ENCODE measurements around the gene AMBP.

Gene AMBP

DNA sequence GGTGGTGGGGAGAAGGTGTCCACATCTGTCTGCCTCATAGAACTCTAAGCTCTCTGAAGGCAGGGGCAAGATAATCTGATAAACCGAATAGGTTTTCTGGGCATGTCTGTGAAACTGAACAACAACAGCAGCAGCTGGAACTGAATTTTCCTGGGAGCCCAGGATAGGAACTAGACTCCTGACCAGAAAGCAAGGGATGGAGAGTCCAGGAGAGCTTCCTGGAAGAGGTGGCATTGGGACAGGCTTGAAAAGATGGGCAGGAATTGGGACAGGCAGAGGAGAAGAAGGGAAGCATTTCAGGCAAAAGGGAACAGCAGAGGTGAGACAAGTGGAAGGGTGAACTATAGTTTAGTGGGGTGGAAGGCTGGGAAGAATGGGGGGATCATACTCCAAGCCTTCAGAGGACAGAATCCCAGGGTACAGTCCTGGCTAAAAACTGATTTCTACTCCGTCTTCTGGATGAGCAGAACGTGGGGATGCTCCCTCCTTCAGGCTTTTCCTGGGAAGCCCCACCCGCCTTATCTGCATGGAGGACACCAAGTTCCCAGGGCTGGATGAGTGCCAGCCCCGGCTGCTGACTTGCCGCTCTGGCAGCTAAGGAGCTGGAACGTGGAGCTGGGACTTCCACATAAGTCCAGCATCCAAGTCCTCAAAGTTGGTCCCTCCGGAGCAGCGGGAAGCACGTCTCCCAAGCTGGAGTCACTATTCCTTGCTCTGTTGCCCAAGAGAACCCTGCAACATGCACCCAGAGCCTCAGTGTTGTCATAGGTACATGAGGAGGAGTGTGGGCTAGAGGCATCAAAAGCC lies 34.9 kb upstream of the AMBP start:
- no peak for DNase-seq (ENCODE audit: low read depth)

DNA sequence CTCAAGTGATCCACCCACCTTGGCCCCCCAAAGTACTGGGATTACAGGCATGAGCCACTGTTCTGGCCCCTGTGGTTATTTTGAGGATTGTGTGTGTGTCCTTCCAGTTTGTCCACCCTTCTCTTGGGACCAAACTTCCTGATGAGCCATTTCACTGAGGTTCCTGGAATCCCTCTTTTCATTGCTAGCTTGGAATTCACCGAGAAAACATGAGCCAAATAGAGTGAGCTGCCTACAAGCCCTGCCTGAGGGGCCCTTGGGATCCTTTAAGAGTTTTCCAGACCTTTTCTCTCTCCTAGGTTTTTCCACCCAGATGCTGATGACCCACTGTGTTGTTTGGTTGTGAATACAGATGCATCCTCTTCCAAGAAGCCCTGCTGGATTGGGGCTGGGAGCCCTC lies 34.2 kb upstream of the AMBP start:
- DNase-seq (ENCODE audit: low read depth) = no peak

DNA sequence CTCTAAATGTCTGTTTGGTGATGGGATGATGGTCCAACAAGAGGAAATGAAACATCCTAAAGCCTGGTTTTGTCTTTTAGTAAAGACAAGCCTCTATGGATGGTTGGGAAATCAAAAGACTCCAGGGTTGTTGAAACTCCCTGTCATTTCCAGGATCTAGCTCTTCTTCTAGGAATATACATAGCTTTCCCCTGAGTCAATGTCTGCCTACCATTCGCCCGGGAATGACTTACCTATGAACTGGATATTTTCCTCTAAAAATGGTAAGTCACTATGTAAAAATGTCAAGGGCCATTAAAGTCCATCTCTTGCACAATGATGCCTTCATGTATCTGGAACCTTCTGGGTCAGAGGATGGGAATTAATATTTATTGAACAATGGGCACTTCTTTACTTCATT lies 32.1 kb upstream of the AMBP start:
- DNase-seq (ENCODE audit: low read depth) = no peak

DNA sequence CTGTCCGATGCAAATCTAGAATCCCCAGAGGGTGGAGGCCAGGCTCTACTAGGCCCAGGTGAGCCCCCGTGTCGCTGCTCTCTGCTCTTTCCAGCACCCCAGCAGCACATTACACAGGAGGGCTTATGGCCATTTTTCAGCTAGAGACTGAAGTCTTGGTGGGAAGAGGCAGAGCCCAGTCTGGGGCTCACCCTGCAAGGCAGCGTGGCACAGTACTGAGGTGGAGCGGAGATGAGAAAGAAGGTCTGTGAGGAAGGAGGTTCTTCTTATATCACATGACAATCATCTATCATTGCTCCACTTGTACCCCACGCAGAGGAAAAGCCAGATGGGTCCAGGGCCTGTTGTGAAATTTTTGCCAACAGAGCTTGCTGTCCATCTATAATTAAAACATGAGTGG lies 31.0 kb upstream of the AMBP start:
- no peak for DNase-seq (ENCODE audit: low read depth)

DNA sequence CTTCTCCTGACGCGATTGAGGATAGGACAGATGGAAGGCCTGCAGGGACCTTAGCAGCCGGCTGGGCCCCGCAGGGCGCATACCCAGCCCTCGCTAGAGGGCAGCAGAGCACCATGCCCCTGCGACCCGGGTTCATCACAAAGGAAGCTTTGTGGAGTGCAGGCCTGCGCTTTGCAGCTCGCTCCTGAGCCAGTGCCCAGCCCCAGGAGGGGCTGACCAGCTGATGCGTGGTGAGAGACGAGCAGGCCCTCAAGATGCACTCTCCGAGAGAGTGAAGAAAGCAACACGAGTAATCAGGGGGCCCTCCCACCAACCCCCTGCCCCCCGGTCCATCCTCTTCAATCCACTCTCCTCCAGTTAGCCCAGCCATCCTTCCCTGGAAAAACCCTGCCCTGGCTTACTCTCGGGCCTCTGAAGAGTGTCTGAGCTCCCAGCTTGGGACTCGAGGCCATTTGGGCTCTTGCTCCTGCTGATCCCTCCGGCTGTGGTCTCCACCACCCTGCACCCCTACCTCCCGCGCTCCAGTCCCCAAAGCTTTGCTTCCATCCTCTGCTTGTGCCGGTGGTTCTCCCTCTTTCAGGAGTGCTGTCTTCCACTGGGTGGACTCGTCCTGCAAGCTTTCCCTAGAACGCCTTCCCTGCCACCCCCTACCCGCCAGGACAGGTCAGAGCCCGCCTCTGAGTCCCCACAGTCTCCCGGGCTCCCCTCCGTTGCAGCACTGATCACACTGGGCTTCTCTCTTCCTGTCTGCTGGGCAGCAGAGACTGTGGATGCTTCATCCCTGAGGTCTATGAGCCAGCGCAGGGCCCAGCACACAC lies 30.1 kb upstream of the AMBP start:
- peak; percentile 14 for DNase-seq (ENCODE audit: low read depth)

DNA sequence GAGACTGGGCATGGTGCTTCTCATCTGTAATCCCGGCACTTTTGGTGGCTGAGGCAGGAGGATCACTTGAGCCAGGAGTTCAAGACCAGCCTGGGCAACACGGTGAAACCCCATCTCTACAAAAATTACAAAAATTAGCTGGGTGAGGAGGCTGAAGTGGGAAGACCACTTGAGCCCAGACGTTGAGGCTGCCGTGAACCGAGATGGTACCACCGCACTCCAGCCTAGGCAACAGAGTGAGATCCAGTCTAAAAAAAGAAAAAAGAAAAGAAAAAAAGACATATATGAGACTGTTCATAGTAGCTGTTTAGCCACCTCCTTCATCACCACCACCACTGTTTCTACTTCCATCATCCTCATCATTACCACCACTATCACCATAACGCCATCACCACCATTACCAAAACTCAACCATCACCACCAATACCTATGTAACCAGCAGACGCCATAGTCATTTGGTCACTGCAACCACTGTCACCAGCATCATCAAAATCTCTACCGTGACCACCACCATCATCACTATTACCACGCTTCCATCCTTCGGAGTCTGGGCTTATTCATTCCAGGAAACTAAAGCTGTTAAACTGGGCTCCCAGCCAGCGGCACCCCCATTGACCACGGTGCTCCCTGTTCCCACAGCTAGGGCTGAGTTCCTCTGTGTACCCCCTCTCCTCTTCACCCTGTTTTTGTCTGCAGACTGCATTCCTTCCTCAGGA lies 29.3 kb upstream of the AMBP start:
- DNase-seq (ENCODE audit: low read depth) = no peak

DNA sequence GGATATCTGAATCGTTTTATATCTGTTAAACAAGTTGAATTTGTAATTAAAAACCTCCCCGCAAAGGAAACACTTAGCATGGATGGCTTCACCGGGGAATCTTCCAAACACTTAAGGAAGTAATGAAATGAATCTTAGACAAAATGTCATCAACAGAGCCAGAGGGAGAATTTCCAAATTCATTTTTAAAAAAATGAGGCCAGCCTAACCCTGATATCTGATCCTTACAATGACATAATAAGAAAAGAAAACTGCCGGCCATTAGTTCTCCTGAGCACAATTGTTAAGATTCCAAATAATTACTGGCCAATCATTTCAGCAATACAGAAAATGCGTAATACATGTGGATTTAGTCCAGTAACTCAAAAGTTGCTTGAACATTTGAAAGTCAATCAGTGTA lies 27.1 kb upstream of the AMBP start:
- no peak for DNase-seq (ENCODE audit: low read depth)

DNA sequence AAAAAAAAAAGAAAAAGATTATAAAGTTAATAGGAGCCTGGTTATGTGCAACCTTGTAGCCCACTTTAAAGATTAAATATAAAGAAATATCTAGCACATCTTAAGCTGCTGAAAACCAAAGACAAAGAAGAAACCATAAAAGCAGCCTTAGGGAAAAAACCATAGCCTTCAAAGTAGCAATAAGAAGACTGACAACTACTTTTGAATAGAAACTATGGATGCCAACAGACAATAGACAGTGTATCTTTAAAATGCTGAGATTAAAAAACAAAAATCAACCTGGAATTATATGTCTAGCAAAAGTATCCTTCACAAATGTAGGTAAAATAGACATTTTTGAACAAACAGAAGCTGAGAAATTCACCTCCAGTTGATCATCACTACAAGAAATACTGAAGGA lies 24.4 kb upstream of the AMBP start:
- DNase-seq (ENCODE audit: low read depth) = no peak

DNA sequence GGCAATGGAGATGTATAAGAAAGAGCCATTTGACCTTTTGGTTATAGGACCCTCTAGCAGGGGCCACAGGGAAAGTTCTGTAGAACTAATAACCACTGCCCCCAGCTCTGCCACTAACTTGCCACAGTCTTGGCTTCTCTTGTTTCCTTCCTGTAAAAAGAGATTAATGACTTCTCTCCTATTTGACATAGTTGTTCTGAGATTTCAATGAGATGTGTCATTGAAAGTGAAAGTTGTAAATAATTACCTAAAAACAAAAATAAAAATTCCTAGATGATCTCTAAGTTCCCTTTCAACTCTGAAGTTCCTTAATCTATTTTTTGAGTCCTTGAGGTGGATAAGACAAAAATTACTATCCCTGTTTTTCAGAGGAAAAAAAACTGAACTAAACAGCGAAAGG lies 22.4 kb upstream of the AMBP start:
- no peak for DNase-seq (ENCODE audit: low read depth)

DNA sequence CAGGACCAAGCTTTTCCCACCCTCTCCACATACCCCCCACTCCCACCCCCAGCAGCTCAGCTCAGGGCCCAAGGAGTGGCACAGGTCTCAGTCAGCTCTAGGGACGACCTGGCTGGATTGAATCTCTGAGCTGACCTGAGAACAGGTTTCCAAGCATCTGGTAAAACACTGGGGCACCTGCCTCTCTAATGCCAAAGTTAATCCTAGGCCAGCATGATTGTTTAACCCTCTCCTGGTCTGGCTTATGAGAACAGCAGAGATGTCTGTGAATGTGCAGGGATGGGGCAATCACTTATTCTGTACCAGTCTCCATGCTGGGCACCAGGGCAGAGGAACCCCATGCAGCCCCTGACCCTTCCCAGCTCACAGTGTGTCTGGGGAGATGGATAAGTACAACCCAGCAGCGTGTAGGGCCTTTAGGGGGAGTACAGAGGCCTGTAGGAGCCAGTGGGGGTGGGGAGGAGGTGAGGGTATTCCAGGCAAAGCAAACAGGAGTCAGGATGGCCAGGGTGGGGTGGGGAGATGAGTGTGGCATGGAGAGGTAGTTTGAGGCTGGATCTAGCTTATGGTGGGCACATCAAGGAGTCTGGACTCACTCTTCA lies 21.7 kb upstream of the AMBP start:
- DNase-seq (ENCODE audit: low read depth) = no peak

DNA sequence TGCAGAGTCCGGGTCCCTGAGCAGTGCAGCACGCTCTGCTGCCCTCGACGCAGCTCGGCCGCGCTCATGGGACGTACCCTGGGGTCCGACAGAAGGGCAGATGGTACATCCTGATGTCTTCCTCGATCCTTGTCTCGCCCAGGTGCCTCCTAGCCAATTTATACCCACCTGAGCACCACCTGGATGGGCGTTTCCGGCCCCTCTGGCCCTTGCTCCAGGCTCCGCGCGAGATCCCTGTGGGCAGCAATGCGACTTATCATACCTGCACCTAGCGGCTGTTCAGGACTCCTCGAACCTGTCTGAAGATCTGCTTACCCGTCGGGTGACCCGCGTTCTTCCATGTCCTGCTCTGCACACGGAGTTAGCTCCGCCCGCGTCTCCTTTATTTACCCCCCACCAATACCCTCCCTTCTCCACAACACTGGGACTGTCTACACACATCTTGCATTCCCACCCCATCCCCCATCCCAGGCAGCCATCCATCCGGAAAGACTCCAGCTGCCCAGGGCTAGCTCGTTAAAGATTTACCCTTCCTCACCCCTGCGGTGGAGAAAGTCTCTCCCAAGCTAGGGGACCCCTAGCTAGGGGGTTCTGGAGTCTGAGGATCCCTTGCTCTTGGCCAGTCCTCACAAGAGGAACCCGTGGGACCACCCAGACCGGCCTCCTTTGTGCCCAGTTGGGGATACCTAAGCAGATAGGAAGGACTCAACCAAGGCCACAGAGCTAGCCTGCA lies 21.0 kb upstream of the AMBP start, which contains the start of gene KIF12:
Gene KIF12, minus strand, starts transcription at position 357 of the 733 bp plus-strand sequence. Its CDS starts 16 bp downstream, at position 341.
- no peak for DNase-seq (ENCODE audit: low read depth)

DNA sequence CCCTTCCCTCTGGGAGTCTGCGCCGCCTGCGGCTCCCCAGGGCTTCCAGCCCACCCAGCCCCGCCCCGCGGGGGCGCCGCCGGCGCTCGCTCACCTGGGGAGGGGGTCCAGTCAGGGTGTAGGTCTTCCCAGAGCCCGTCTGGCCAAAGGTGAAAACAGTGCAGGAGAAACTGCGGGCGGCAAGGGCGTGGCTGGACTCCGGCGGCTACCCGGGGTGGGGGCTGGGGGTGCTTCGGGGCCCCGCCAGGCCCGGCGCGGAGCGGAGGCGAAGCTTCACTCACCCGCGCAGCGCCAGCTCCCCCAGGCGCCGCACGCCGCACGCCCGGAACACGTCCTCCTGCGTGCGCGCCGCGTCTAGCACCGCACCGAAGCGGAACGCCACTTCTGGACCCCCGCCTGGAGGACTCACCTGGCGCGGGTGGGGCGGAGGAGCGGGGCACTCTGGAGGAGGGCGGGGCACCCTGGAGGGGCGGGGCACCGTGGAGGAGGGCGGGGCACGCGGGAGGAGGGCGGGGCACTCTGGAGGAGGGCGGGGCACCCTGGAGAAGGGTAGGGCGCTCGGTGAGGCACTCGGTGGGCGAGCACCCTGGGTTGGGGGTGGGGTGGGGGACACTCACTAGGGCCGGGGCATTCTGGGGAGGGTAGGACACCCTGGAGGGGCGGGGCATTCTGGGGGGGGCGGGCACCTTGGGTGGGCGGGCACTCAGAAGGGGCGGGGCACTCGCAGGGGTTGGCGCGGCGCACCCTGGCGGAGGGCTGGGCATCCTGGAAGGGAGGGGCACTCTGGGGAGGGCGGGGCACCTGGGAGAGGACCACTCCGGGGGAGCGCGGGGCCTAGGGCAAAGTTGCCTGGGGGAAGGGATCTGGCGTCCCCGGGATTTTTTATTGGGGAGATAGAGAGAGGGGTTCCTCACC lies 20.2 kb upstream of the AMBP start:
- DNase-seq (ENCODE audit: low read depth) = no peak

DNA sequence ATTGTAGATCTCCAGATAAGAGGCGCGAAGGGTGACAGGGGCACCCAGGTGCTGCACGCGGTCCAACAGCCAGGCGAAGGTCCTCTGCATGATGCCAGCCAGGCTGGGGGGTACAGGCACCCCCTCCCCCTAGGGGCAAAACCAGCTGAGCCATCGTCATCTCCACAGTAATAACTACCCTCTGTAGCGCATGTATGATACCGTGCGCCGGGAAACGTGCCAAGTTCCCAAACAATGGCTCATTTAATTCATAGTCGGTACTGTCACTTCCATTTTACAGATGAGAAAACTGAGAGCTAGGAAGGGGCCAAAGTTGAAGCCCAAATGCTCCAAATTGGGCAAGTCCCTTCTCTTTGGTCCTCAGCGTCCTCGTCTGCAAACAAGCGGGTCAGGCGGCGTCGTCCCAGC lies 19.5 kb upstream of the AMBP start:
- no peak for DNase-seq (ENCODE audit: low read depth)

DNA sequence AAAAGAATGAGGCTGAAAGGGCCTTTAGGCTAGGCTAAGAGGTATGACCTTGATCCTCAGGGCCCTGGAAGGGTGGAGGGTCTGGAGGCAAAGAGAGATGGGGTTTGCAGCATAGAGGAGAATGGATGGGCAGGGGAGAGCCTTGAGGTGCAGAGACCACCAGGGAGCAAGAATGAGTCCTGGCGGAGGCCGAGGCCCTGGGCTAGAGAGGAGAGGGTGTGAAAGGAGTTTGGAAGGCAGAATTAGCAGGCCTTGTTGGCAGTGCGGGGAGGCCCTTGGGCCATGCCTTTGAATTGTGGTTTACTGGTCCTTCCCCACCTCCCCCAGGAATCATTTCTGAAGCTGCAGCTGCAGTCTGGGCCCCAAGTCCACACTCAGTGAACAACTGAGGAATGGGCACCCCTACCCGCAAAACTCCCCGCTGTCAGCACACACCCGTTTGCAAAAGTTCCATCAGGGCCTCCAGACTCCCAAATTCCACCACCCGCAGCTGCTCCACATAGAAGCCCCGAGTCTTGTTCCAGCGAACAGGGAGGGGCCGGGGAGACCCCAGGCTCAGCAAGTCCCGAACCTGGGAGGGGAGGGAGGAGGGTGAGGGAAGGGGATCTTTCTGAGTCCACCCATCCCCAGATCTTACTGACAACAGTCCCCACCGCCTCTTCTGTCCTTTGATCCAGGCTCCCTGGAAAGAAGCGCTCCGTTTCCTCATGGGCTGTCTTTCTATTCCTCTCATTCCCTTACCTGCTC lies 18.9 kb upstream of the AMBP start:
- DNase-seq (ENCODE audit: low read depth) = no peak

DNA sequence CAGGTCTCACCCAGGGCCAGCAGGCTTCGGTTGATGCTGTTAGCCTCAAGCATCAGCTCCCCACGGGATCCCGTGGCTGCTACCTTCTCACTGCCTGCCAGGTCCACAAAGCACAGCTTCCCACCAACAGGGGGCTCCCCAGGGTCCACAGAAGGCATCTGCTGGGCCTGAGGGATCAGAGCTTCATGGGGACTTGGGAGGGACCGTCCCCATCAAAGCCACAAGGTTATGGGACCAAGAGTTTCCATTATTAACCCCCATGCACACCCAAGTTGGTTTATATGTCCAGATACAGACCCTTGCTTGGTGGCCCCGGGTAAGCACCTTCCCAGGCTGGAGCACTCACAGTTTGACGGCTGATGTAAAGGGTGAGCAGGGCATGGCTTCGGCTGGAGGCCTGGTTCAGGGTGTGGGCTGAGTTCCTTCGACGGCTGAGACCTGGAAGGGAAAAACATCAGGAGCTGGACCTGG lies 18.0 kb upstream of the AMBP start:
- no peak for DNase-seq (ENCODE audit: low read depth)

DNA sequence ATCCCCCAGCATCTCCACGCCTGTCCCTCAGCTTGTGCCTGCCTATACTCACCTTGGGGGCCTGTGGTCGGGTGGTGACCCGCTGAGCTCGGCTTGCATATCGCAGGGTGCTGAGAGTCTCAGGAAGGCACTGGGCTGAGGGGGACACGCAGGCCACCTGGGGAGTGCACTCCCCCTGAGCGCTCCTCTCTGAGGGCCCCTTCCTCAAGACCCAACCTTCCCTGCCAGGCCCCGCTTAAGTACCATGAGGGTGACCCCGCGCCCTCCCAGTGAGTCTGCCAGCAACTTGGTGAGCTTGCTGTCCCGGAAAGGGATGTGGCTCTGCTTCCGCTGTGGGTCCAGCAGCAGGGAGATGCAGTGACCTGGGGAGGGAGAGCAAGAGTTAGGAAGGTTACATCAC lies 16.9 kb upstream of the AMBP start:
- DNase-seq (ENCODE audit: low read depth) = no peak

DNA sequence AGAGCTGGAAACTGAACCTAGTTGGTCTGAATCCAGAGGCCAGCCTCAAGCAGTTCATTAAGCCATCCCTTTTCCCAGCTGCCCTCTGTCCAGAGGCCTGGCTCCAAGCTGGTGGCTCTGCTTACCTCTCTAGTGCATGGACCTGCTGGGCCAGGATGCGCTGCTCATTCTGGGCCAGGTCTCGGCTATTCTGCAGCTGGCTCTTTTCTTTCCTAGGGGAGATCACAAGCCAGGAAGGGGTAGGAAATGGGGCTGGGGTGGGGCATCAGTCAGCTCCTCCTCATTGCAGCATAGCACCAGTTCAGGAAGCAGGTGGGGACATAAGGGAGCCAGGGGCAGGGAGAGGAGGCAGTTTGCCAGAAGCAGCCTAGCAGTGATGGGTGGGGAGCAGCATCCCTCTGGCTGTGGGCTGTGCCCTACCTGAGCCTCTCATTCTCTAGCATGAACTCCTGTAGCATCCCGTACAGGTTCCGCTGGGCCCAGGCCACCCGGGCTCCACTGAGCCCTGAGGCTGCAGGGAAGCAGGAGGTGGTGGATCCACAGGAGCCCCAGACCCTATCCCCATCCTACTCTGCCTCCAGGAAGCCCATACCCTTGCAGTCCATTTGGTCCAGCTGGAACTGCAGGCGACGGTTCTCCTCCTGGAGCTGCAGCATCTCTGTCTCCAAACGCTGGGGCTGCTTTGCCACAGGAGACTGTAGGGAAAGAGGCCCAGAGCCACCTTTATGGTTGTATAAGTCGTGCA lies 15.8 kb upstream of the AMBP start:
- no peak for DNase-seq (ENCODE audit: low read depth)

DNA sequence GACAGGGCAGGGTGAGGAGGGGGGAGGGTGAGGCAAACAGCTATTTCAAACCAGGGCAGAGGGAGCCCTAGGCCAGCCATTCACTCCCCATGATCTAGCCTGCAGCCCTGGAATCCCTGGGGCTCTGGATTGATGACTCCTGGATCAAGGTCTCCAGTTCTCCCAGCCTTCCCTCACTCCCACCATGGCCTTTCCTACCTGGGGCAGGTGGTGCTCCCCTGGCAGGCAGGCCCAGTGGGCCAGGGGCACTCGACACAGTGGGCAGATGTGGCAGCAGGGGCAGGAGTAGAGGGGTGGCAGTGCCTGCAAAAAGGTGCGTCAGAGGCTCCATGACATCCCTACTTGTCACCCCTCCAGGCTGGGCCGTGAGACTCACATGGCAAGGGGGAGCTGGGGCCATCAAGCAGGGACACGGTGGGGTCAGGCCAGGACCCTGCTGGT lies 15.0 kb upstream of the AMBP start:
- no peak for DNase-seq (ENCODE audit: low read depth)

DNA sequence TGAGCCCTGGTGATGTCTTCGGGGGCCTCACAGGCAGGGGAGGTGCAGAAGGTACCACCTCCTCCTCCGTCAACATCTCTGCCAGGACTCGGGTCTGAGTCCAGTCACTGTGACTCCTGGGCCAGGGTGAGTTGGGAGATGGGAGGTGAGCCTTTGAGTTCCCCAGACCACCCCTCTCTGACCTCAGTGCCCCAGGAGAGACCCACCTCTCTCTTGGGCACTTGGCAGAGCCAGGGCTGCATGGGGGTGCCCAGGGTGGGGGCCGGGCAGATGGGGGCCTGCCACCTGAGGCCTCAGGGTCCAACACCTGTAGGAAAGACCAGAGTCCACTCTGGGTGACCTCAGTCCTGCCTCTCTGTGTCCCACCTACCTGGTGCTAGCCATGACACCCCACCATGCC lies 14.2 kb upstream of the AMBP start:
- DNase-seq (ENCODE audit: low read depth) = no peak

Measured in CMK (cell line).